ENCODE results near the gene DPP10. TPM values are rescaled to one million over a fixed set of nuclear protein-coding genes. Genes with fewer than 3 reads are reported as not detected.

DPP10 gene
- total RNA-seq, 1 donor from 2014 or later = 1.1 TPM

- Histone ChIP-seq H2AFZ (ENCODE audit: low read depth, low read length) (no peak overlapping the region), H4K20me1 (ENCODE audit: insufficient read depth, low read length) (no peaks in the 10 kb centered on the region), H3K79me2 (ENCODE audit: insufficient read depth, low read length) (no peaks in the 10 kb centered on the region), H3K4me3 (ENCODE audit: insufficient read depth, low read depth, low read length) (no peak overlapping the region), H3K27me3 (ENCODE audit: insufficient read depth, low read length) (no peaks in the 10 kb centered on the region), H3K27ac (ENCODE audit: low read depth, low read length) (no peak overlapping the region), H3K4me2 (ENCODE audit: low read length) (no peak overlapping the region), H3K9ac (ENCODE audit: low read length) (no peak overlapping the region), H3K4me1 (ENCODE audit: insufficient read depth, low read length) (no peaks in the 10 kb centered on the region), H3K9me3 (ENCODE audit: insufficient read depth, low read depth, low read length) (no peaks in the 10 kb centered on the region), H3K36me3 (ENCODE audit: insufficient read depth, low read length) (no peaks in the 10 kb centered on the region)
- no peak for TF ChIP-seq CTCF (IDR thresholded peaks at IDR 0.05; ENCODE audit: insufficient read depth, low read depth, low read length)
- no peak for TF ChIP-seq EZH2 (IDR thresholded peaks at IDR 0.05; ENCODE audit: insufficient read depth, low read length)
- peaks cover 10% of the 10 kb centered on the region for H3K4me1 Mint-ChIP-seq (ENCODE audit: low read depth, unreplicated experiment)
- H3K36me3 Mint-ChIP-seq (ENCODE audit: low read depth, unreplicated experiment) = no peaks in the 10 kb centered on the region
- H3K27me3 Mint-ChIP-seq (ENCODE audit: low read depth, unreplicated experiment) = no peaks in the 10 kb centered on the region
- no peak for DNase-seq (ENCODE audit: low read depth)
- H3K4me3 Mint-ChIP-seq (ENCODE audit: unreplicated experiment) = no peak overlapping the region
- no peak for FAIRE-seq
- no peaks in the 10 kb centered on the region for H3K9me3 Mint-ChIP-seq (ENCODE audit: unreplicated experiment)
- no peak overlapping the region for H3K27ac Mint-ChIP-seq (ENCODE audit: unreplicated experiment)
Observed at GRCh38 chr2:115290478-115290877, 848.0 kb downstream of the DPP10 start.

- Histone ChIP-seq H3K4me3 (ENCODE audit: insufficient read depth, low read depth, low read length) (no peak overlapping the region), H2AFZ (ENCODE audit: low read depth, low read length) (no peak overlapping the region), H3K79me2 (ENCODE audit: insufficient read depth, low read length) (no peaks in the 10 kb centered on the region), H3K27ac (ENCODE audit: low read depth, low read length) (no peak overlapping the region), H3K9ac (ENCODE audit: low read length) (no peak overlapping the region), H3K27me3 (ENCODE audit: insufficient read depth, low read length) (no peaks in the 10 kb centered on the region), H3K4me2 (ENCODE audit: low read length) (no peak overlapping the region), H3K4me1 (ENCODE audit: insufficient read depth, low read length) (no peaks in the 10 kb centered on the region), H4K20me1 (ENCODE audit: insufficient read depth, low read length) (no peaks in the 10 kb centered on the region), H3K9me3 (ENCODE audit: insufficient read depth, low read depth, low read length) (no peaks in the 10 kb centered on the region), H3K36me3 (ENCODE audit: insufficient read depth, low read length) (no peaks in the 10 kb centered on the region)
- Mint-ChIP-seq H3K4me3 (ENCODE audit: unreplicated experiment) (no peak overlapping the region), H3K4me1 (ENCODE audit: low read depth, unreplicated experiment) (peaks cover 8% of the 10 kb centered on the region), H3K36me3 (ENCODE audit: low read depth, unreplicated experiment) (no peaks in the 10 kb centered on the region), H3K27me3 (ENCODE audit: low read depth, unreplicated experiment) (no peaks in the 10 kb centered on the region), H3K27ac (ENCODE audit: unreplicated experiment) (no peak overlapping the region), H3K9me3 (ENCODE audit: unreplicated experiment) (no peaks in the 10 kb centered on the region)
- DNase-seq (ENCODE audit: low read depth) = no peak
- TF ChIP-seq EZH2 (IDR thresholded peaks at IDR 0.05; ENCODE audit: insufficient read depth, low read length) = no peak
- no peak for FAIRE-seq
Observed at GRCh38 chr2:115292742-115293141, 850.3 kb downstream of the DPP10 start.

GRCh38 chr2:115294999-115295398, 852.6 kb downstream of the DPP10 start:
- no peak overlapping the region for H2AFZ ChIP-seq (ENCODE audit: low read depth, low read length)
- no peaks in the 10 kb centered on the region for H3K9me3 Mint-ChIP-seq (ENCODE audit: unreplicated experiment)
- H3K36me3 Mint-ChIP-seq (ENCODE audit: low read depth, unreplicated experiment) = no peaks in the 10 kb centered on the region
- H3K4me1 Mint-ChIP-seq (ENCODE audit: low read depth, unreplicated experiment) = peaks cover 10% of the 10 kb centered on the region
- no peaks in the 10 kb centered on the region for H3K27me3 Mint-ChIP-seq (ENCODE audit: low read depth, unreplicated experiment)
- no peak overlapping the region for H3K4me3 Mint-ChIP-seq (ENCODE audit: unreplicated experiment)
- no peaks in the 10 kb centered on the region for H3K9me3 ChIP-seq (ENCODE audit: insufficient read depth, low read depth, low read length)
- no peak overlapping the region for H3K9ac ChIP-seq (ENCODE audit: low read length)
- TF ChIP-seq CTCF (IDR thresholded peaks at IDR 0.05; ENCODE audit: insufficient read depth, low read depth, low read length) (no peak), EZH2 (IDR thresholded peaks at IDR 0.05; ENCODE audit: insufficient read depth, low read length) (no peak)
- FAIRE-seq (no peak), DNase-seq (ENCODE audit: low read depth) (no peak)
- no peak overlapping the region for H3K27ac ChIP-seq (ENCODE audit: low read depth, low read length)
- no peaks in the 10 kb centered on the region for H3K27me3 ChIP-seq (ENCODE audit: insufficient read depth, low read length)
- H3K79me2 ChIP-seq (ENCODE audit: insufficient read depth, low read length) = no peaks in the 10 kb centered on the region
- no peak overlapping the region for H3K4me2 ChIP-seq (ENCODE audit: low read length)
- H4K20me1 ChIP-seq (ENCODE audit: insufficient read depth, low read length) = no peaks in the 10 kb centered on the region
- no peak overlapping the region for H3K27ac Mint-ChIP-seq (ENCODE audit: unreplicated experiment)
- no peak overlapping the region for H3K4me3 ChIP-seq (ENCODE audit: insufficient read depth, low read depth, low read length)
- no peaks in the 10 kb centered on the region for H3K4me1 ChIP-seq (ENCODE audit: insufficient read depth, low read length)
- H3K36me3 ChIP-seq (ENCODE audit: insufficient read depth, low read length) = no peaks in the 10 kb centered on the region
